NCI-H460 (cell line): Measurements from ENCODE around the gene SLC22A23. TPM values are rescaled to one million over a fixed set of nuclear protein-coding genes. Genes with fewer than 3 reads are reported as not detected.

Experiments
- DNase-seq: peaks from one replicate; pipeline ENCODE4 v3.0.0-alpha.2; 2016; ENCODE audit warnings: low read depth; ENCODE audit errors: extremely low read depth
- polyA plus RNA-seq: library from polyadenylated mRNA; depleted of rRNA; stranded (reverse); fragments of >200 nt; gene quantifications from 2 replicates; pipeline ENCODE4 v1.2.3, GENCODE V29; 2014; cell fraction: nucleus; rRNA removed
- total RNA-seq: library from RNA; depleted of rRNA; stranded (reverse); fragments of >200 nt; shearing (Covaris generic); gene quantifications from 2 replicates; pipeline ENCODE4 v1.2.3, GENCODE V29; 2014; rRNA removed

The SLC22A23 gene
- 3.8 and 4.9 TPM in 2 replicates for total RNA-seq
- polyA plus RNA-seq, result 5.8 and 8.4 TPM in 2 replicates

GRCh38 chr6:3456898-3457709 is at the start of gene SLC22A23:
Gene SLC22A23, minus strand, starts transcription at chr6:3457050. Its CDS starts 491 bp downstream, at chr6:3456559.
- peak; percentile 47 for DNase-seq

- DNase-seq, result no peak
Observed at GRCh38 chr6:3506200-3506599, 49.4 kb upstream of the SLC22A23 start.

GRCh38 chr6:3504938-3505805 is 48.3 kb upstream of the SLC22A23 start:
- no peak for DNase-seq

GRCh38 chr6:3504354-3504753 is 47.5 kb upstream of the SLC22A23 start:
- DNase-seq, result no peak

GRCh38 chr6:3501826-3502500 is 45.1 kb upstream of the SLC22A23 start:
- no peak for DNase-seq

- DNase-seq, result no peak
Observed at GRCh38 chr6:3500262-3501014, 43.6 kb upstream of the SLC22A23 start.

- no peak for DNase-seq
Observed at GRCh38 chr6:3499603-3500002, 42.8 kb upstream of the SLC22A23 start.

GRCh38 chr6:3496395-3496794 is 39.5 kb upstream of the SLC22A23 start:
- DNase-seq, result no peak

GRCh38 chr6:3494391-3495100 is 37.7 kb upstream of the SLC22A23 start:
- DNase-seq, result no peak

GRCh38 chr6:3490625-3490980 is 33.8 kb upstream of the SLC22A23 start:
- no peak for DNase-seq

GRCh38 chr6:3489961-3490624 is 33.2 kb upstream of the SLC22A23 start:
- no peak for DNase-seq

- no peak for DNase-seq
Observed at GRCh38 chr6:3489027-3489757, 32.3 kb upstream of the SLC22A23 start.

- no peak for DNase-seq
Observed at GRCh38 chr6:3484946-3485345, 28.1 kb upstream of the SLC22A23 start.

- DNase-seq, result no peak
Observed at GRCh38 chr6:3484192-3484591, 27.3 kb upstream of the SLC22A23 start.

GRCh38 chr6:3483675-3484074 is 26.8 kb upstream of the SLC22A23 start:
- no peak for DNase-seq

- DNase-seq, result no peak
Observed at GRCh38 chr6:3482869-3483268, 26.0 kb upstream of the SLC22A23 start.

- no peak for DNase-seq
Observed at GRCh38 chr6:3481640-3482039, 24.8 kb upstream of the SLC22A23 start.

- no peak for DNase-seq
Observed at GRCh38 chr6:3480009-3480408, 23.2 kb upstream of the SLC22A23 start.
